ENCODE measurements around the gene CSN3.
"Not testable (repeated sequence)": the region's sequence is repeated elsewhere in the genome, so short reads cannot be mapped to it uniquely, and the experiment has no call there.

CSN3 gene, protein sequence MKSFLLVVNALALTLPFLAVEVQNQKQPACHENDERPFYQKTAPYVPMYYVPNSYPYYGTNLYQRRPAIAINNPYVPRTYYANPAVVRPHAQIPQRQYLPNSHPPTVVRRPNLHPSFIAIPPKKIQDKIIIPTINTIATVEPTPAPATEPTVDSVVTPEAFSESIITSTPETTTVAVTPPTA

GRCh38 chr4:70242297-70242696 is at the start of gene CSN3:
Gene CSN3, plus strand, starts transcription at chr4:70242597. Its CDS starts 2,223 bp downstream, at chr4:70244820.
- not testable (repeated sequence) for H3K36me3 ChIP-seq; H3K4me2 ChIP-seq; H3K4me1 ChIP-seq; H3K9ac ChIP-seq; H3K27ac ChIP-seq; H3K4me3 ChIP-seq; H3K27me3 ChIP-seq; H4K20me1 ChIP-seq; H3K9me3 ChIP-seq (replicated peaks in 1 of 11)

GRCh38 chr4:70192895-70193294 is 49.5 kb upstream of the CSN3 start:
- TF ChIP-seq Cebpa-rat (IDR thresholded peaks at IDR 0.05), result no peak
- no peaks in the 10 kb centered on the region for H3K9me3 ChIP-seq (replicated peaks in 1 of 11)
- no peaks in the 10 kb centered on the region for H3K27me3 ChIP-seq
- H3K9ac ChIP-seq, result no peak overlapping the region
- no peak overlapping the region for H3K4me3 ChIP-seq
- H3K4me1 ChIP-seq, result no peaks in the 10 kb centered on the region
- no peaks in the 10 kb centered on the region for H4K20me1 ChIP-seq
- H3K27ac ChIP-seq, result no peak overlapping the region
- no peak overlapping the region for H3K4me2 ChIP-seq
- no peaks in the 10 kb centered on the region for H3K36me3 ChIP-seq

DNA sequence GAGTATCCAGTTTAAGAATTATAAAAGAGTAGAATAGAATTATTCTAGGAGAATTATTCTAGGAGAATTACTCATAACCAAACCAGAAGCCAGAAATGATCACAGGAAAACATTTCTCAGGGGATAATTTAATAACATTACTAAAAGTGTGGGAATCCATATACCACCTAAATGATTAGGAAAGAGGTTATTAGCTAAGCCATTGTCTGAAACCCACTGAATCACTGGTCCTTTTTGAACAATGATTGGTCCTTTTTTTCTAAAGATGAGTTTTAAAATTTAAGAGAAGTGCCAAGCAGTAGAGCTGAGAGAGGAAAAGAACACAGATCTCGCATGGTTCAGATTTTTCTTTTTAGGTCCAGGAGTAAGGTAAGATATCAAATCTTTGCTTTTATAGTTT is 47.0 kb upstream of the CSN3 start, which contains the start of gene ODAM:
Gene ODAM, plus strand, starts transcription at position 301 of the 400 bp plus-strand sequence. CDS start 819 bp downstream, outside the sequence.
- TF ChIP-seq Cebpa-rat (IDR thresholded peaks at IDR 0.05), result no peak
- Histone ChIP-seq H3K27ac (no peak within 1 kb of the TSS), H3K4me2 (no peak within 1 kb of the TSS), H4K20me1 (no peaks in the 10 kb centered on the region), H3K9me3 (replicated peaks in 1 of 11) (no peaks in the 10 kb centered on the region), H3K4me1 (no peaks in the 10 kb centered on the region), H3K9ac (no peak within 1 kb of the TSS), H3K27me3 (no peaks in the 10 kb centered on the region), H3K36me3 (no peaks in the 10 kb centered on the region), H3K4me3 (no peak within 1 kb of the TSS)

DNA sequence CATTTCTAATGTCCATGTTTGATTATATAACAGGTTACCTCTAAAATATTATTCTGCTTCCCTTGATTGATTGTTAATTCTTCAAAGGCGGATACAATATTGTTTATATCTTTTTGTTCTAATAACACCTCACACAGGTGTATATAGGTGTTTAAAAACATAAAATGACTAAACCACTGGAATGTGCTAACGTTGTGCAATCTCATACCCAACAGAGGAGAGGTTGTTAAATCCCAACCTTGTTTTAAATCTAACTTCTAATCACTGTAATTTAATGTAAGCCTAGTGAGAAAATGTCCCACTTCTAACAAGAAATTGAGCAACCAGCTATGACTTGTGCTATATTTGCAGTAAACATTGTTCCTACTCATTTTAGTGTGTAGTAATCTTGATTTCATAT is 45.5 kb upstream of the CSN3 start:
- Histone ChIP-seq H4K20me1 (no peaks in the 10 kb centered on the region), H3K9ac (no peak overlapping the region), H3K4me3 (no peak overlapping the region), H3K4me1 (no peaks in the 10 kb centered on the region), H3K4me2 (no peak overlapping the region), H3K9me3 (replicated peaks in 1 of 11) (no peaks in the 10 kb centered on the region), H3K27ac (no peak overlapping the region), H3K36me3 (no peaks in the 10 kb centered on the region), H3K27me3 (no peaks in the 10 kb centered on the region)
- TF ChIP-seq Cebpa-rat (IDR thresholded peaks at IDR 0.05), result no peak

GRCh38 chr4:70197842-70198241 is 44.6 kb upstream of the CSN3 start:
- no peaks in the 10 kb centered on the region for H3K4me1 ChIP-seq

GRCh38 chr4:70203601-70204000 is 38.8 kb upstream of the CSN3 start:
- TF ChIP-seq Cebpa-rat (IDR thresholded peaks at IDR 0.05), result no peak
- H3K9me3 ChIP-seq (replicated peaks in 1 of 11), result no peaks in the 10 kb centered on the region

More at GRCh38 chr4:70197842-70198241, 44.6 kb upstream of the CSN3 start:
- Histone ChIP-seq H4K20me1 (no peaks in the 10 kb centered on the region), H3K27me3 (no peaks in the 10 kb centered on the region), H3K9ac (no peak overlapping the region), H3K4me2 (no peak overlapping the region), H3K9me3 (replicated peaks in 1 of 11) (no peaks in the 10 kb centered on the region), H3K36me3 (no peaks in the 10 kb centered on the region), H3K27ac (no peak overlapping the region), H3K4me3 (no peak overlapping the region)
- TF ChIP-seq Cebpa-rat (IDR thresholded peaks at IDR 0.05), result no peak

DNA sequence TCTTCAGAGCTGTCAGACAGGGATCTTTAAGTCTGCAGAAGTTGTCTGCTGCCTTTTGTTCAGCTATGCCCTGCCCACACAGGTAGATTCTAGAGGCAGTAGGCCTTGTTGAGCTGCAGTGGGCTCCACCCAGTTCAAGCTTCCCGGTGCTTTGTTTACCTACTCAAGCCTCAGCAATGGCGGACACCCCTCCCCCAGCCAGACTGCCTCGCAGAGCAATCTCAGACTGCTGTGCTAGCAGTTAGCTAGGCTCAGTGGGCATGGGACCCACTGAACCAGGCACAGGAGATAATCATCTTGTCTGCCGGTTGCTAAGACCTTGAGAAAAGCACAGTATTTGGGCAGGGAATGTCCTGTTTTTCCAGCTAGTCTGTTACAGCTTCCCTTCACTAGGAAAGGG is 29.6 kb upstream of the CSN3 start:
- not testable (repeated sequence) for H3K4me1 ChIP-seq; H4K20me1 ChIP-seq; H3K9me3 ChIP-seq (replicated peaks in 1 of 11); H3K27me3 ChIP-seq; H3K36me3 ChIP-seq; H3K4me2 ChIP-seq; H3K4me3 ChIP-seq; H3K27ac ChIP-seq; H3K9ac ChIP-seq

More at GRCh38 chr4:70203601-70204000, 38.8 kb upstream of the CSN3 start:
- Histone ChIP-seq H3K27me3 (no peaks in the 10 kb centered on the region), H3K4me1 (no peaks in the 10 kb centered on the region), H3K4me3 (no peak overlapping the region), H3K9ac (no peak overlapping the region), H4K20me1 (no peaks in the 10 kb centered on the region), H3K27ac (no peak overlapping the region), H3K36me3 (no peaks in the 10 kb centered on the region), H3K4me2 (no peak overlapping the region)

- not testable (repeated sequence) for H3K9me3 ChIP-seq (replicated peaks in 1 of 11); H4K20me1 ChIP-seq; H3K4me2 ChIP-seq; H3K36me3 ChIP-seq; H3K4me1 ChIP-seq; H3K4me3 ChIP-seq; H3K27me3 ChIP-seq; H3K9ac ChIP-seq; H3K27ac ChIP-seq
Observed at GRCh38 chr4:70216109-70216508, 26.3 kb upstream of the CSN3 start.

GRCh38 chr4:70216550-70216949 is 25.8 kb upstream of the CSN3 start:
- not testable (repeated sequence) for H3K27me3 ChIP-seq; H3K4me2 ChIP-seq; H3K9me3 ChIP-seq (replicated peaks in 1 of 11); H3K9ac ChIP-seq; H3K4me1 ChIP-seq; H3K36me3 ChIP-seq; H4K20me1 ChIP-seq; H3K4me3 ChIP-seq; H3K27ac ChIP-seq

GRCh38 chr4:70221389-70221788 is 21.0 kb upstream of the CSN3 start:
- not testable (repeated sequence) for H3K4me2 ChIP-seq; H3K27me3 ChIP-seq; H3K9ac ChIP-seq; H4K20me1 ChIP-seq; H3K4me3 ChIP-seq; H3K4me1 ChIP-seq; H3K27ac ChIP-seq; H3K9me3 ChIP-seq (replicated peaks in 1 of 11); H3K36me3 ChIP-seq

- H3K27me3 ChIP-seq, H3K4me1 ChIP-seq, H4K20me1 ChIP-seq: not testable (repeated sequence)
Observed at GRCh38 chr4:70221818-70222217, 20.6 kb upstream of the CSN3 start.

More at GRCh38 chr4:70221818-70222217, 20.6 kb upstream of the CSN3 start:
- not testable (repeated sequence) for H3K9ac ChIP-seq; H3K9me3 ChIP-seq (replicated peaks in 1 of 11); H3K4me2 ChIP-seq; H3K36me3 ChIP-seq; H3K4me3 ChIP-seq; H3K27ac ChIP-seq
